HepG2 (cell line): ENCODE data around the gene CELF2.

Experiments used
- CREB1 ChIP-seq, 2 experiments: fragments of 450-650 bp in 1 of 2; IDR thresholded peaks; 2 replicates each; pipeline ENCODE4 v1.6.1; 2016 to 2017; ENCODE audit warnings: control low read depth in 1 of 2, mild to moderate bottlenecking in 1 of 2, missing compliant biosample characterization in 1 of 2, missing genetic modification characterization in 1 of 2
- HNRNPL ChIP-seq: fragments of 200-400 bp; formaldehyde crosslinking; IDR thresholded peaks from 2 replicates; pipeline ENCODE4 v1.6.1; 2017; ENCODE audit warnings: mild to moderate bottlenecking, low read depth, low read length
- KLF9 ChIP-seq: IDR thresholded peaks from 2 replicates; pipeline ENCODE4 v1.6.1; 2016; ENCODE audit warnings: low read depth
- NFYB ChIP-seq: sonication (generic); formaldehyde crosslinking; IDR thresholded peaks from 2 replicates; pipeline ENCODE4 v1.4.0; 2020; ENCODE audit warnings: missing genetic modification reagents
- SIX4 ChIP-seq: sonication (generic); formaldehyde crosslinking; IDR thresholded peaks from 2 replicates; pipeline ENCODE4 v1.4.0; 2020; ENCODE audit warnings: missing genetic modification reagents

DNA sequence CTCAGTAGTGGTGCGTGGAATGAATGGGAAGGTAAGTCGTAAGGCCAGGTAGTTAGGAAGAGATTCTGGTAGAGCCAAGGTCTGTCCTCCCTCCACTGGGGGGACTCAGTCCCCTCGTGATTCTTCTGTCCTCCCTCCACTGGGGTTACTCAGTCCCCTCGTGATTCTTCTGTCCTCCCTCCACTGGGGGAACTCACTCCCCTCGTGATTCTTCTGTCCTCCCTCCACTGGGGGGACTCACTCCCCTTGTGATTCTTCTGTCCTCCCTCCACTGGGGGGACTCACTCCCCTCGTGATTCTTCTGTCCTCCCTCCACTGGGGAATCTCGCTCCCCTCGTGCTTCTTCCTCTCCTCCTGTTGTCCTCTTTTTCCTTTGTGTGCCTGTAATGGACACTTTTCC lies 125.1 kb downstream of the CELF2 start:
- TF ChIP-seq NFYB (CRISPR knock-in tag) (no peak), HNRNPL (no peak), CREB1 (IDR thresholded peaks at IDR 0.05) (no peak), CREB1 (CRISPR knock-in tag; IDR thresholded peaks at IDR 0.05) (no peak), KLF9 (CRISPR knock-in tag) (no peak), SIX4 (CRISPR knock-in tag) (no peak)
